GM19023 (cell line): ENCODE measurements around the gene ACLY.
A peak's percentile ranks its signal among the peaks of the same experiment; 100 is the strongest.
"Not testable (repeated sequence)": the region's sequence is repeated elsewhere in the genome, so short reads cannot be mapped to it uniquely, and the experiment has no call there.

Source experiments
- ATAC-seq: cut with Tn5 transposase; IDR thresholded peaks from one replicate; pipeline ENCODE4 v1.9.1; 2021; ENCODE audit warnings: mild to moderate bottlenecking, moderate library complexity; ENCODE audit not compliant: unreplicated experiment

Gene ACLY

DNA sequence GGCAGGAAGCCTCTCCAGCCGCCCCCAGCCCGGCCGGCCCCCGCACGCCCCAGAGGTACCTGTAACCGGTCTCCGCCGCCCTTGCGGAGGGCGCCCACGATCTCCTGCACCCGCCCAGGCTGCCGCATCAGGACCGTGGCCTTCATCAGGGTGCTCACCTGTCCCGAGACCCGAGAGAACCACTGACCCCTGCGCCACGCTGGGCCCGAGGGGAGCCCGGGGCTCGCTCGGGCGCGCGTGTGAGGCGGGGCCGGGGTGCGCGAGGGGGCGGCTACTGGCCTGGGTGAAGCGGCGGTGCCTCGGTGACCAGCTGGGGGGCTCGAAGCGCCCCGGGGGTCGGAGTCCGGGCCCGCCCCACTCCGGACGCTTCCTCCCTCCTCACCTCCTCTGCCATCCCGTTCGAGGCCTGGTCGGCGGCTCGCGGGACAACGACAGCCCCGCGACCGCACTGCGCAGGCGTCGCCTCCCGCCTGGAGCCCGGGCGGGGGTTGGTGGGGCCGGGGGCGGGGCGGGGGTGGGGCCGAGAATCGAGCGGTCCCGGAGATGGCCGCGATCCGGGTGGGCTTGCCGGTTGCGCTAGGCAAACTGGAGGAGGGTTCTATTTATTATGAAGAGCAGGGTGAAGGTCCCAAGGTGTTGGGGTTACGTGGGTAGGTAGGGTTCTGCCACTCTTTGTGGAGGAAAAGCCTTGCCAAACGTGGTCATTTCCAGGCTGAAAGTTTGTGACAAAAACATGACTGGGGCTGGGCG is 82.8 kb downstream of the ACLY start, which contains the start of gene NT5C3B:
TSS of gene NT5C3B (minus strand) at position 433 of the 750 bp plus-strand sequence. CDS start at position 394, 39 bp downstream.
- ATAC-seq = peak; percentile 64

DNA sequence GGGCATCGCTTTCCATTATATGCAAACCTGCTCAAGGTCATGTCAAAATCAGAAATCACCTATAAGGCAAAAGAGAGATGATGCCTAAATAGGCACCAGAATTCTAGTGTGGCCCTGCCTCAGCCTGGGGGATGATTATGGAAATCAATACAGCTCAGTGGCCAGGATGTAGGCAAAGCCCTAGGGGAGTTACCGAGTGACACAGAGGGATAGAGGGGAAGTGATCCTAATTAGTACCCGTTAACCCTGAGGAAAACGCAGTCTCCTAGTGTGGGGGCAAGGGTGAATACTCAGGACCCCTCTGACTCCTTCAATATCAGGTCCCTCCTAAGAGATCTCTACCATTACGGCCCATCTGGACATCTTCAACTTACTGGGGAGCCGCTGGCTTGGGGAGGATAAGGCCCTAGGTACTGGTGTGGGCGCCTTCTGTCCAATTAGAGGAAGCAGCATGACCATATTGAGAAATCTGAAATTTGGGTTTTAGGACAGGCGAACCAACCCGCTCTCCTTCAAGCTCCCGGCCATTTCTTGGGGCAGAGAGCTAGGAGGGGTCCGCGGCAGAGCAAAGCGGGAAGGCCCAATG is 83.4 kb downstream of the ACLY start:
- ATAC-seq = peak; percentile 29

DNA sequence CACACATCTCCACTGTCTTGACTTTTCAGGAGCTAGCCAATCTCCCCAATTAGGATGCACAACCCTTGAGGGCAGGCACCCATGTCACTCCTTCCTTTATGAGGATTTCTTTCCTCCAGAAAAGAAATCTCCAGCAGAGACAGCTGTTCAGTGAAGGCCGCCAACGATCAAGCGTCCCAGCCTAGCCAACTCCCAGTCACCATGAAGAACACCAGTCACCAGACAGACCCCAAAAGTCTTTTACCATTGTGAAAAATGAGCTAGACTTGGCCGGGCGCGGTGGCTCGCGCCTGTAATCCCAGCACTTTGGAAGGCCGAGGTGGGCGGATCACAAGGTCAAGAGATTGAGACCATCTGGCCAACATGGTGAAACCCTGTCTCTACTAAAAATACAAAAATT is 88.8 kb downstream of the ACLY start:
- ATAC-seq = not testable (repeated sequence)

DNA sequence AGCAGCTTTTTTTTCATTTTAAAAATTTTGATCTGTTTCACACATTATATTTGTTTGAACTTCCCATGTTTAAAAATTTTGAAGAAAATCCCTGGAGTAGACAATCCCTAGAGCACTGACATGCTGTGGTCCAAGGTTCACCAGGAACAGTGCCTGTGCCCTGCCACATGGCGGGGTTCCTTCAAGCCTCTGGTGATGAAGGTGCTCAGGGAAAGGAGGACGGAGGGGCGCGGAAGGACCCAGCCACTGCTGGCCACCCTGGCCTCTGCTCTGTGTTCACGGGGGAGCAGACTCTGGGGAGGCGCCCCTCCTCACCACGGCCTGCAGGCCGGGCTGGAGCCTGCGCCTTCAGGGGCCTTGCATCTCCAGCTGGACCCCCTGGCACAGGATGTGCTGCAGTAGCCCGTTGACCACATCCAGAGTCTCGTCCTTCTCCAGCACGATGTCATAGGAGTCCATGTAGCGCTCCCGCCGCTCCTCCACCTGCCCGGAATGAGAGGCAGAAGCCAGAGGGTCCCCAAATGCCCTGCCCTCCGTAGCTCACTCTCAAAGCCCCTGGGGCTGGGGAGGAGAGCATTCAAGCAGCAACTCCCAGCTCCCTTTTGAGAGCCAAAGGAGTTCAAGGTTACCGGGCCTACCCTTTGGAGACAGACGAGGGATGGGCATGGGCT is 93.4 kb downstream of the ACLY start:
- no peak for ATAC-seq

DNA sequence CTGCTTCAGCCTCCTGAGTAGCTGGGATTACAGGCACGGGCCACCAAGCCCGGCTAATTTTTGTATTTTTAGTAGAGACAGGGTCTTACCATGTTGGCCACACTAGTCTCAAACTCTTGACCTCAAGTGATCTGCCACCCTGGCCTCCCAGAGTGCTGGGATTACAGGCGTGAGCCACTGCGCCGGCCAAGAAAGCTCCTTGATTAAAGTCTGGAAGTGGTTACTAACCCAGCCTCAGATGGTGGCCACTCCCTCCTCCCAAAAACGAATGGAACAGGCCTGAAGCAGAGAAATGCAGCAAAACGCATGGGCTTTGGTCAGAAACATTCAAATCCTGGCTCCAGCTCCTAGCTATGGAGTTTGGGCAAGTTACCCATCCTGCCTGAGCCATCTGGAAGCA is 94.7 kb downstream of the ACLY start:
- ATAC-seq = no peak

DNA sequence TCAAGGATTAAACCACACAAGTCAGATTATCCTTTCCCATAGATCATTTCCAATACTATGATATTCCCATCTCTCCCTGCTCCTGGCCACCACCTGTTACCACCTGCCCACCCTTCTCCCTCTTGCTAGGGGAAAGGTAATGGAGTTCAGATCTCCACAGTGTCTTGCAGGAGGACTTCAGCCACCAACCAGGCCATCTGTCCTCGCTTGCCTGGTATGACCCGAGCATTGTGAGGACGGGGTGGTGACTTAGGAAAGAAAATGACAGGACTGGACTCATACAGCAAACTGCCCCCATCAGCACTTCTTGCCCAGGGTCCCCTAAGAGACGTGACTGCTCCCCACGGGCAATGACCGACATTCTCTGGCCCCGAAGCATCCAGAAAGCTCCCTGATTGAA is 95.2 kb downstream of the ACLY start:
- ATAC-seq = no peak

DNA sequence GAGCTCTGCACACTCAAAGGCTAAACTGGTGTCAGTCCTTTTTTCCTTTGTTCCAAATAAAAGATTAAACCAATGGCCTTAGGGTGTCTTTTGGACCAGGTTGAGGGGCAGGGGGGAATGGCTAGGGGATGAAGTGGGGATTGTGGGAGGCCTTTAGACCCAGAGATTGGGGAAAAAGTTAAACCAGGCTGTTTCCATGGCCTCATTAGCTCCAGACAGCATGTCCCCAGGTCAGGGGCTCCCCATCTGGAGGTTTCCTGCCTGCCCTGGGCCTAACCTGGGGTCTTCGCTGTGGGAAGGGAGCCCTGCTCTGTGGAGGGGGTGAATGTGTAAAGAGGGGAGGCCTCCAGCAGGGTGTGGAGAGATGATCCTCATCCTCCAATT is 95.6 kb downstream of the ACLY start:
- no peak for ATAC-seq

DNA sequence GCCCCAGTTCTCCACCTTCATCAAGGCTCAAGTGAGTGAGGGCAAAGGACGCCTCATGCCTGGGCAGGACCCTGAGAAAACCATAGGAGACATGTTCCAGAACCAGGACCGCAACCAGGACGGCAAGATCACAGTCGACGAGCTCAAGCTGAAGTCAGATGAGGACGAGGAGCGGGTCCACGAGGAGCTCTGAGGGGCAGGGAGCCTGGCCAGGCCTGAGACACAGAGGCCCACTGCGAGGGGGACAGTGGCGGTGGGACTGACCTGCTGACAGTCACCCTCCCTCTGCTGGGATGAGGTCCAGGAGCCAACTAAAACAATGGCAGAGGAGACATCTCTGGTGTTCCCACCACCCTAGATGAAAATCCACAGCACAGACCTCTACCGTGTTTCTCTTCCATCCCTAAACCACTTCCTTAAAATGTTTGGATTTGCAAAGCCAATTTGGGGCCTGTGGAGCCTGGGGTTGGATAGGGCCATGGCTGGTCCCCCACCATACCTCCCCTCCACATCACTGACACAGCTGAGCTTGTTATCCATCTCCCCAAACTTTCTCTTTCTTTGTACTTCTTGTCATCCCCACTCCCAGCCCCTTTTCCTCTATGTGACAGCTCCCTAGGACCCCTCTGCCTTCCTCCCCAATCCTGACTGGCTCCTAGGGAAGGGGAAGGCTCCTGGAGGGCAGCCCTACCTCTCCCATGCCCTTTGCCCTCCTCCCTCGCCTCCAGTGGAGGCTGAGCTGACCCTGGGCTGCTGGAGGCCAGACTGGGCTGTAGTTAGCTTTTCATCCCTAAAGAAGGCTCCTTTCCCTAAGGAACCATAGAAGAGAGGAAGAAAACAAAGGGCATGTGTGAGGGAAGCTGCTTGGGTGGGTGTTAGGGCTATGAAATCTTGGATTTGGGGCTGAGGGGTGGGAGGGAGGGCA is 96.3 kb downstream of the ACLY start:
- no peak for ATAC-seq

DNA sequence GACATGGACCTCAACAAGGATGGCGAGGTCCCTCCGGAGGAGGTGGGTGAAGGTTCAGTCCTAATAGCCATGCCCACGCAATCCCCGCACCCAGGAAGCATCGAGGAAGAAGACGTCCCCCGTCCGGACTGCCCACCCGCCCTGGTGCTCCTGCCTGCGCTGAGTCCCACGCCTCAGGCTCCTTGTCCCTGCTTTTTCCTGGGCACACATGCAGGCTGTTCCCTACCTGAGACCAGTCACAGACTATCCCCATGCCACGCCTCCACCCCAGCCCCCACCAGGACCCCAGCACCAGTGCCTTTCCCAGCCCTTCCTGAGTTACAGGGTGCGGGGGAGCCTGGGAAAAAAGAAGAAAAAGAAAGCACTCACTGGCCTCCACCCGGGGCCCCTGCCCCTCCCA is 97.0 kb downstream of the ACLY start:
- no peak for ATAC-seq

DNA sequence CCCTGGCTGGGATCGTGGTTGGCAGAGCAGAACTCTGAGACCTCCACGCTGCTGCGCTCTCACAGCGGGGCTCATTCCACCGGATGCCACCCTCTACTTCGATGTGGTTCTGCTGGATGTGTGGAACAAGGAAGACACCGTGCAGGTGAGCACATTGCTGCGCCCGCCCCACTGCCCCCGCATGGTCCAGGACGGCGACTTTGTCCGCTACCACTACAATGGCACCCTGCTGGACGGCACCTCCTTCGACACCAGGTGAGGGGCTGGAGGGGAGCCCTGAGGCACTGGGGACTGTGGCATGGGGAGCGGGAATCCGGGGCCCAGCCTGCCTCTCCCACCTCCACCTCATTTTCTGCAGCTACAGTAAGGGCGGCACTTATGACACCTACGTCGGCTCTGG is 100.7 kb downstream of the ACLY start:
- no peak for ATAC-seq
